Epithelial cell of esophagus (primary cell): ENCODE measurements around the gene ATG16L2.

ENCODE experiments used
- DNase-seq: peaks from one replicate; pipeline ENCODE4 v3.0.0; 2010; ENCODE audit warnings: low read depth
- H3K4me3 ChIP-seq: 2 replicates; pipeline ENCODE4 v1.5.1; 2011; ENCODE audit warnings: mild to moderate bottlenecking, low read length, control low read depth
- TF ChIP-seq, protein P1 (sequence below): IDR thresholded peaks from 2 replicates; pipeline ENCODE4 v1.5.1; 2011; ENCODE audit warnings: low read depth, mild to moderate bottlenecking, low read length, control low read depth, inconsistent platforms; ENCODE audit not compliant: insufficient read depth; ENCODE audit errors: missing control alignments

ATG16L2 gene

DNA sequence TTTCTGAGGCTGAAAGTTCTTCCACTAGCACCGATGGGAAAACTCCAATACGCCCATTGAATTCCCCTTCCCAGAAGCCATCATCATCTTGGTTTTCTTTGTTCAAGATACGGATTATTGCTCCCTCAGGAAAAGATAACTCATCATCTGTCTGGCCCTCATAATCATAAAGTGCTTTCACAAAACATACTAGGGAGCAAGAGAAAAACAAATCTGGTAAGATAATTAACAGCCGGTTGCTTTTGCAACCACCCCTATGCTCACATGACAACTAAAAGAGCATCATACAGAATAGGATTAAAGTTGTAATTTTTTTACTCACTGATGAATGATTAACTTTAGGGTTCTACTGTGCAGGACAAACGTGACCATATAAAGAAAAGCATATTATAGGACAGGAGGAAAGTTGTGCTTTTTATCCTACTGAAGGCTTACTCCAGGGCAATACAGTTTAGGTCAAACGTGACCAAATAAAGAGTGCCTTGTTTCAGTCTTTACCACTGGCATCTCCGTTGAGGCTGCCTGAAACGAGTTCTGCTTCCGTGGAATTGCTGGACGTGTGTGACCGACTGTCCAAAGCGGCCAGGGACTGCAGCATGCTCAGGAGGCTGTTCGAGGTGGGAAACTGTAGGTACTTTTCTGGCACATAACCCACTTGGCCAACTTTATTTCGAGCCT is 28.6 kb downstream of the ATG16L2 start:
- H3K4me3 ChIP-seq = no peak overlapping the region
- TF ChIP-seq, protein P1, sequence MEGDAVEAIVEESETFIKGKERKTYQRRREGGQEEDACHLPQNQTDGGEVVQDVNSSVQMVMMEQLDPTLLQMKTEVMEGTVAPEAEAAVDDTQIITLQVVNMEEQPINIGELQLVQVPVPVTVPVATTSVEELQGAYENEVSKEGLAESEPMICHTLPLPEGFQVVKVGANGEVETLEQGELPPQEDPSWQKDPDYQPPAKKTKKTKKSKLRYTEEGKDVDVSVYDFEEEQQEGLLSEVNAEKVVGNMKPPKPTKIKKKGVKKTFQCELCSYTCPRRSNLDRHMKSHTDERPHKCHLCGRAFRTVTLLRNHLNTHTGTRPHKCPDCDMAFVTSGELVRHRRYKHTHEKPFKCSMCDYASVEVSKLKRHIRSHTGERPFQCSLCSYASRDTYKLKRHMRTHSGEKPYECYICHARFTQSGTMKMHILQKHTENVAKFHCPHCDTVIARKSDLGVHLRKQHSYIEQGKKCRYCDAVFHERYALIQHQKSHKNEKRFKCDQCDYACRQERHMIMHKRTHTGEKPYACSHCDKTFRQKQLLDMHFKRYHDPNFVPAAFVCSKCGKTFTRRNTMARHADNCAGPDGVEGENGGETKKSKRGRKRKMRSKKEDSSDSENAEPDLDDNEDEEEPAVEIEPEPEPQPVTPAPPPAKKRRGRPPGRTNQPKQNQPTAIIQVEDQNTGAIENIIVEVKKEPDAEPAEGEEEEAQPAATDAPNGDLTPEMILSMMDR = no peak
- no peak for DNase-seq

DNA sequence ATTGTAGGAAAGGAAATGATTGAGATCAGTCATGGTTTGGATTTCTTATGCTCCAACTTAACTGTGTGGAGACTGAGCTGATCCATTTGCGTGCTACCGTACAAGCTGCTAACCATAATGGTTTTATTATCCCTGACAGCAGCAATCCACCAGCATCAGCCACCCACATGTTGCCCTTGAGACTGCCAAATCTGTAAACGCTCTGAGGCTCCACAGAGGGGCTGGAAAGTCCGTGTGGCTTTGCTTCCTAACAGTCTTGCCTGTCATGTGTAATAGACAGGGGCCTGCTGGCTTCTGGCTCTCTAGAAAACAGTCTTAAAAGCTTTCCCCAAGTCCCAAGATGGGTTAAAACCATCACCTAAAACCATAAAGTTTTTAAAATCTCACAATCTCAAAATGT is 30.1 kb downstream of the ATG16L2 start:
- H3K4me3 ChIP-seq = no peak overlapping the region
- DNase-seq = no peak
- TF ChIP-seq, protein P1 = no peak

- TF ChIP-seq, protein P1 = peak; percentile 89
- H3K4me3 ChIP-seq = no peak overlapping the region
- DNase-seq = peak; percentile 70
Observed at GRCh38 chr11:72848846-72849466, 34.7 kb downstream of the ATG16L2 start.

DNA sequence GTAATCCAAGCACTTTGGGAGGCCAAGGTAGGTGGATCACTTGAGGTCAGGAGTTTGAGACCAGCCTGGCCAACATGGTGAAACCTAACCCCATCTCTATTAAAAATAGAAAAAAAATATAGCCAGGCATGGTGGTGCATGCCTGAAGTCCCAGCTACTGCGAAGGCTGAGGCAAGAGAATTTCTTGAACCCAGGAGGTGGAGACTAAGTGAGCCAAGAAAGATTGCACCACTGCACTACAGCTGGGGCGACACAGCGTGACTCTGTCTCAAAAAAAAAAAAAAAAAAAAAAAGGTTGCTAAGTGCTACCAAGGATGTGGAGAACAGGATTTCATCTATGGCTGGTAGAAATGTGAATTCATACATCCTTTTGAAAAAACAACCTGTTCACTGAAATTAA is 36.6 kb downstream of the ATG16L2 start:
- TF ChIP-seq, protein P1 = no peak
- DNase-seq = no peak
- no peak overlapping the region for H3K4me3 ChIP-seq

- TF ChIP-seq, protein P1 = no peak
- H3K4me3 ChIP-seq = no peak overlapping the region
- DNase-seq = no peak
Observed at GRCh38 chr11:72851726-72852125, 37.5 kb downstream of the ATG16L2 start.

DNA sequence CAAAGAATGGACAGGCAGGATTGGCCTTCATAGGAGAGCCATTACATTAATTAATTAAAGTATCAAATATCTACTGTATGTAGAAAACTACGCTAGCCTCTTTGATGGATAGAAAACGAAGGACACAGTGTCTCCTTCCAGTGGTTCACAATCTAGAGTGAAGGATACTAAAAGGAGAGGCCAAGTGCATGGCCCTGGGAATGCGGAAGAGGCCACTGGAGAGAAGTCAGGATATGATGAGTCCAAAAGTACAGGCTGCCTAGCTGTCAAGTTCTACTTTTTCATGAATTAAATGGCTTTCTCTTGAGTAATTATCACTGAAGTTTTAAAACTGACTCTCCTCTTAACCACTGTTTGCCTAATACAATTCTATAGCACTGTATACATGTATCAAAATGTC is 41.9 kb downstream of the ATG16L2 start:
- no peak for DNase-seq
- TF ChIP-seq, protein P1 = no peak
- H3K4me3 ChIP-seq = no peak overlapping the region
